ENCODE results near the gene TRAF3IP3.

Gene TRAF3IP3

GRCh38 chr1:209820986-209821385 is 65.1 kb downstream of the TRAF3IP3 start:
- Histone ChIP-seq H3K27me3 (replicated peaks in 2 of 5; ENCODE audit: control insufficient read depth in 4 of 5, insufficient read depth in 5 of 5, low read length in 4 of 5) (peaks cover 0 to 8% (median 5%) of the 10 kb centered on the region in 5 experiments), H3K36me3 (ENCODE audit: control insufficient read depth in 4 of 4, insufficient read depth in 4 of 4, low read length in 3 of 4) (no peaks in the 10 kb centered on the region), H3K9me3 (ENCODE audit: control extremely low read depth in 1 of 5, control insufficient read depth in 4 of 5, insufficient read depth in 2 of 5, low read depth in 1 of 5, low read length in 4 of 5) (no peaks in the 10 kb centered on the region), H3K27ac (ENCODE audit: insufficient read depth in 1 of 2, low read depth in 1 of 2, low read length in 2 of 2, poor library complexity in 1 of 2, severe bottlenecking in 2 of 2) (no peak overlapping the region), H3K4me1 (ENCODE audit: control extremely low read depth in 1 of 4, control insufficient read depth in 4 of 4, insufficient read depth in 4 of 4, low read length in 3 of 4) (peaks cover 0 to 5% (median 0%) of the 10 kb centered on the region in 4 experiments), H3K4me3 (ENCODE audit: control insufficient read depth in 1 of 7, extremely low read depth in 1 of 7, insufficient read depth in 4 of 7, low read depth in 2 of 7, low read length in 6 of 7) (no peak overlapping the region)
- 96% methylated on average over 2 of the region's 4 CpGs for WGBS (ENCODE audit: insufficient coverage)
- CTCF ChIA-PET = interaction anchor here (0.7 to 11.4 kb wide), 2 partner anchors 11 to 47 kb away, joined by 3 to 106 read pairs; partner anchors contain the start of gene IRF6
- no peak for DNase-seq
- POLR2A ChIA-PET = no interaction called here

DNA sequence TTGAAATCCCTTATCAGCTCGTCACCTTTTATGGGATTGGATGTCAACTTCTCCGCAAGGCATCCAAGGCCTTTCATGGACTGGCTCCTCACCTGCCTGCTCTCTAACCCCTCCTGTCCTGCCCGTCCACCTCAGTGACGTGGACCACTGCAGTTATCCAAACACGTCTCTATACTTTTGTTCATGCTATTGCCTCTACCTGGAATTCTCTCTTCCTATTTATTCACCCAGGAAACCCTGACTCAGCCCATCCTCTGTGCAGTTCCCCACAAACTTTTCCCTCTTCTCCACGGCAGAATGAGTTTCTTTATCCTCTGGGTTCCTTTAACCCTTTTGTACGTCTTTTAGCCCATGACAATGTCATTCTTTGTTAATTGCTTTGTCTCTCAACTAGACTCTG is 66.9 kb downstream of the TRAF3IP3 start:
- H3K4me3 ChIP-seq (ENCODE audit: control insufficient read depth in 1 of 7, extremely low read depth in 1 of 7, insufficient read depth in 4 of 7, low read depth in 2 of 7, low read length in 6 of 7) = peak overlapping the region in 1 of 7 experiments; percentile 24
- H3K36me3 ChIP-seq (ENCODE audit: control insufficient read depth in 4 of 4, insufficient read depth in 4 of 4, low read length in 3 of 4) = no peaks in the 10 kb centered on the region
- H3K27me3 ChIP-seq (replicated peaks in 2 of 5; ENCODE audit: control insufficient read depth in 4 of 5, insufficient read depth in 5 of 5, low read length in 4 of 5) = peaks cover 0 to 8% (median 5%) of the 10 kb centered on the region in 5 experiments
- no peaks in the 10 kb centered on the region for H3K9me3 ChIP-seq (ENCODE audit: control extremely low read depth in 1 of 5, control insufficient read depth in 4 of 5, insufficient read depth in 2 of 5, low read depth in 1 of 5, low read length in 4 of 5)
- POLR2A ChIA-PET = no interaction called here
- WGBS (ENCODE audit: insufficient coverage) = 73% methylated on average over 7 of the region's 7 CpGs
- CTCF ChIA-PET = interaction anchor here (0.9 to 11.4 kb wide), 7 partner anchors 9 to 36 kb away, joined by 3 to 106 read pairs (median 5); partner anchors contain the start of gene IRF6
- H3K4me1 ChIP-seq (ENCODE audit: control extremely low read depth in 1 of 4, control insufficient read depth in 4 of 4, insufficient read depth in 4 of 4, low read length in 3 of 4) = peaks cover 0 to 5% (median 0%) of the 10 kb centered on the region in 4 experiments
- DNase-seq = no peak
- no peak overlapping the region for H3K27ac ChIP-seq (ENCODE audit: insufficient read depth in 1 of 2, low read depth in 1 of 2, low read length in 2 of 2, poor library complexity in 1 of 2, severe bottlenecking in 2 of 2)

- H3K27ac ChIP-seq (ENCODE audit: insufficient read depth in 1 of 2, low read depth in 1 of 2, low read length in 2 of 2, poor library complexity in 1 of 2, severe bottlenecking in 2 of 2) = no peak overlapping the region
Observed at GRCh38 chr1:209823143-209824041, 67.5 kb downstream of the TRAF3IP3 start.

GRCh38 chr1:209825591-209826434 is 70.0 kb downstream of the TRAF3IP3 start:
- ChIA-PET CTCF (interaction anchor here (2.1 to 11.4 kb wide), 2 partner anchors 15 to 77 kb away, joined by 6 to 106 read pairs; partner anchors contain the start of gene IRF6), POLR2A (no interaction called here)
- H3K4me3 ChIP-seq (ENCODE audit: control insufficient read depth in 1 of 7, extremely low read depth in 1 of 7, insufficient read depth in 4 of 7, low read depth in 2 of 7, low read length in 6 of 7) = no peak overlapping the region
- WGBS (ENCODE audit: insufficient coverage) = 96% methylated on average over 7 of the region's 11 CpGs
- no peaks in the 10 kb centered on the region for H3K9me3 ChIP-seq (ENCODE audit: control extremely low read depth in 1 of 5, control insufficient read depth in 4 of 5, insufficient read depth in 2 of 5, low read depth in 1 of 5, low read length in 4 of 5)
- peaks cover 0 to 15% (median 7%) of the 10 kb centered on the region in 4 experiments for H3K4me1 ChIP-seq (ENCODE audit: control extremely low read depth in 1 of 4, control insufficient read depth in 4 of 4, insufficient read depth in 4 of 4, low read length in 3 of 4)
- DNase-seq = no peak
- H3K36me3 ChIP-seq (ENCODE audit: control insufficient read depth in 4 of 4, insufficient read depth in 4 of 4, low read length in 3 of 4) = peaks cover 1 to 9% (median 2%) of the 10 kb centered on the region in 4 experiments
- H3K27ac ChIP-seq (ENCODE audit: insufficient read depth in 1 of 2, low read depth in 1 of 2, low read length in 2 of 2, poor library complexity in 1 of 2, severe bottlenecking in 2 of 2) = no peak overlapping the region
- peaks cover 0 to 3% (median 1%) of the 10 kb centered on the region in 5 experiments for H3K27me3 ChIP-seq (replicated peaks in 2 of 5; ENCODE audit: control insufficient read depth in 4 of 5, insufficient read depth in 5 of 5, low read length in 4 of 5)

More at GRCh38 chr1:209823143-209824041, 67.5 kb downstream of the TRAF3IP3 start:
- ChIA-PET POLR2A (no interaction called here), CTCF (interaction anchor here (0.6 to 11.4 kb wide), 13 partner anchors 9 to 224 kb away, joined by 3 to 106 read pairs (median 3); partner anchors contain the start of gene IRF6)
- DNase-seq = peak; percentile 54 to 84 (median 79)
- Histone ChIP-seq H3K4me3 (ENCODE audit: control insufficient read depth in 1 of 7, extremely low read depth in 1 of 7, insufficient read depth in 4 of 7, low read depth in 2 of 7, low read length in 6 of 7) (peak overlapping the region in 1 of 7 experiments; percentile 24), H3K27me3 (replicated peaks in 2 of 5; ENCODE audit: control insufficient read depth in 4 of 5, insufficient read depth in 5 of 5, low read length in 4 of 5) (peaks cover 0 to 8% (median 5%) of the 10 kb centered on the region in 5 experiments), H3K9me3 (ENCODE audit: control extremely low read depth in 1 of 5, control insufficient read depth in 4 of 5, insufficient read depth in 2 of 5, low read depth in 1 of 5, low read length in 4 of 5) (no peaks in the 10 kb centered on the region), H3K36me3 (ENCODE audit: control insufficient read depth in 4 of 4, insufficient read depth in 4 of 4, low read length in 3 of 4) (no peaks in the 10 kb centered on the region), H3K4me1 (ENCODE audit: control extremely low read depth in 1 of 4, control insufficient read depth in 4 of 4, insufficient read depth in 4 of 4, low read length in 3 of 4) (peaks cover 0 to 7% (median 0%) of the 10 kb centered on the region in 4 experiments)
- 90% methylated on average over 3 of the region's 12 CpGs for WGBS (ENCODE audit: insufficient coverage)

GRCh38 chr1:209827384-209828262 is 71.8 kb downstream of the TRAF3IP3 start, which contains the start of gene UTP25:
TSS of gene UTP25 (plus strand) at chr1:209827972. CDS start at chr1:209828064, 92 bp downstream.
- POLR2A ChIA-PET = no interaction called here
- Histone ChIP-seq H3K27ac (ENCODE audit: insufficient read depth in 1 of 2, low read depth in 1 of 2, low read length in 2 of 2, poor library complexity in 1 of 2, severe bottlenecking in 2 of 2) (peak within 1 kb of the TSS in 1 of 2 experiments; percentile 70), H3K4me3 (ENCODE audit: control insufficient read depth in 1 of 7, extremely low read depth in 1 of 7, insufficient read depth in 4 of 7, low read depth in 2 of 7, low read length in 6 of 7) (peak within 1 kb of the TSS; percentile 75 to 91 (median 85)), H3K9me3 (ENCODE audit: control extremely low read depth in 1 of 5, control insufficient read depth in 4 of 5, insufficient read depth in 2 of 5, low read depth in 1 of 5, low read length in 4 of 5) (no peaks in the 10 kb centered on the region), H3K4me1 (ENCODE audit: control extremely low read depth in 1 of 4, control insufficient read depth in 4 of 4, insufficient read depth in 4 of 4, low read length in 3 of 4) (peaks cover 0 to 15% (median 7%) of the 10 kb centered on the region in 4 experiments), H3K36me3 (ENCODE audit: control insufficient read depth in 4 of 4, insufficient read depth in 4 of 4, low read length in 3 of 4) (peaks cover 7 to 14% (median 12%) of the 10 kb centered on the region in 4 experiments), H3K27me3 (replicated peaks in 2 of 5; ENCODE audit: control insufficient read depth in 4 of 5, insufficient read depth in 5 of 5, low read length in 4 of 5) (no peaks in the 10 kb centered on the region)
- peak; percentile 98 to 99 (median 99) for DNase-seq
- WGBS (ENCODE audit: insufficient coverage) = 10% methylated on average over 35 of the region's 51 CpGs
- CTCF ChIA-PET = interaction anchor here (0.8 to 11.4 kb wide), 4 partner anchors 17 to 154 kb away, joined by 3 to 106 read pairs (median 4); partner anchors contain the start of genes C1orf74 and IRF6

DNA sequence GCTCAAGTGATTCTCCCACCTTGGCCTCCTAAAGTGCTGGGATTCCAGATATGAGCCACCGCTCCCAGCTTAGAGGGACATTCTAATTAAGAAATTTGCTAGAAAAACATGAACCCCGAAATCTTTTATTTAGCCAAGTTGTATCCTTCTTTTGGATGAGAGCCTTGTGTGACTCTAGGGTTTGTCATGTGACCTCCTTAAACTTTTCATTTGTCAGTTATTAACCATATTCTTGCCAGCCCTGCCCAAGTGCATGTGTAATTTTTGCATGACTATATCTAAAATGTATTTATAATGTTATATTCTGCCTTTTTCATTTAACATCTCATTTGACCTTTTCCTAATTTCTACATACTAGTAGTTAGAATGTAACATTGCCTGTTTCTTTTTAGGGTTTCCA is 73.9 kb downstream of the TRAF3IP3 start:
- Histone ChIP-seq H3K27ac (ENCODE audit: insufficient read depth in 1 of 2, low read depth in 1 of 2, low read length in 2 of 2, poor library complexity in 1 of 2, severe bottlenecking in 2 of 2) (no peak overlapping the region), H3K36me3 (ENCODE audit: control insufficient read depth in 4 of 4, insufficient read depth in 4 of 4, low read length in 3 of 4) (peaks cover 15 to 35% (median 27%) of the 10 kb centered on the region in 4 experiments), H3K9me3 (ENCODE audit: control extremely low read depth in 1 of 5, control insufficient read depth in 4 of 5, insufficient read depth in 2 of 5, low read depth in 1 of 5, low read length in 4 of 5) (no peaks in the 10 kb centered on the region), H3K27me3 (replicated peaks in 2 of 5; ENCODE audit: control insufficient read depth in 4 of 5, insufficient read depth in 5 of 5, low read length in 4 of 5) (no peaks in the 10 kb centered on the region), H3K4me1 (ENCODE audit: control extremely low read depth in 1 of 4, control insufficient read depth in 4 of 4, insufficient read depth in 4 of 4, low read length in 3 of 4) (peaks cover 0 to 10% (median 7%) of the 10 kb centered on the region in 4 experiments), H3K4me3 (ENCODE audit: control insufficient read depth in 1 of 7, extremely low read depth in 1 of 7, insufficient read depth in 4 of 7, low read depth in 2 of 7, low read length in 6 of 7) (no peak overlapping the region)
- WGBS (ENCODE audit: insufficient coverage) = no CpG with 5 or more reads among the region's 2 CpGs
- ChIA-PET POLR2A (no interaction called here), CTCF (no interaction called here)
- DNase-seq = no peak
